Stimulated activated CD4-positive, alpha-beta T cell treated with anti-CD3 and anti-CD28 coated beads, TNF-alpha, amount 100 ng/mL, for 4 hours (primary cell): ENCODE results near the gene TRMT6.

Experiments used
- DNase-seq, 3 experiments: peaks; one replicate each; pipeline ENCODE4 v3.0.0-alpha.2; 2020; ENCODE audit warnings: low read depth in 3 of 3

TRMT6 gene

GRCh38 chr20:5950271-5951031 is at the start of gene TRMT6, which contains the start of gene MCM8:
TRMT6 (minus strand) TSS chr20:5950533; CDS start chr20:5950405, 128 bp downstream.
MCM8 (plus strand) TSS chr20:5950652; CDS start chr20:5952016, 1,364 bp downstream.
- peak; percentile 89 to 93 (median 91) for DNase-seq

- no peak for DNase-seq
These were observed 49.5 kb upstream of the TRMT6 start for GRCh38 chr20:5999783-6000182.

- peak in 1 of 3 experiments; percentile 2 for DNase-seq
These were observed 46.4 kb upstream of the TRMT6 start for GRCh38 chr20:5996765-5997164.

GRCh38 chr20:5991623-5992441 is 41.5 kb upstream of the TRMT6 start:
- DNase-seq: no peak

GRCh38 chr20:5990946-5991345 is 40.6 kb upstream of the TRMT6 start:
- DNase-seq: no peak

GRCh38 chr20:5989539-5989938 is 39.2 kb upstream of the TRMT6 start:
- DNase-seq: no peak

- DNase-seq: no peak
These were observed 37.0 kb upstream of the TRMT6 start for GRCh38 chr20:5987383-5987782.

GRCh38 chr20:5980720-5981538 is 30.6 kb upstream of the TRMT6 start:
- DNase-seq: no peak

- DNase-seq: no peak
These were observed 29.5 kb upstream of the TRMT6 start for GRCh38 chr20:5979801-5980200.

- DNase-seq: no peak
These were observed 27.6 kb upstream of the TRMT6 start for GRCh38 chr20:5977975-5978374.

GRCh38 chr20:5977223-5977622 is 26.9 kb upstream of the TRMT6 start:
- DNase-seq: no peak

- no peak for DNase-seq
These were observed 25.4 kb upstream of the TRMT6 start for GRCh38 chr20:5975778-5976177.

- no peak for DNase-seq
These were observed 24.2 kb upstream of the TRMT6 start for GRCh38 chr20:5974531-5974930.

- DNase-seq: no peak
These were observed 23.6 kb upstream of the TRMT6 start for GRCh38 chr20:5973971-5974370.

- no peak for DNase-seq
These were observed 22.8 kb upstream of the TRMT6 start for GRCh38 chr20:5973172-5973571.

- DNase-seq: no peak
These were observed 20.9 kb upstream of the TRMT6 start for GRCh38 chr20:5971203-5971602.

- DNase-seq: no peak
These were observed 20.0 kb upstream of the TRMT6 start for GRCh38 chr20:5970381-5970780.

GRCh38 chr20:5969940-5970339 is 19.6 kb upstream of the TRMT6 start:
- no peak for DNase-seq

GRCh38 chr20:5969348-5969935 is 19.1 kb upstream of the TRMT6 start:
- DNase-seq: no peak

- DNase-seq: no peak
These were observed 18.1 kb upstream of the TRMT6 start for GRCh38 chr20:5968462-5968861.

- DNase-seq: no peak
These were observed 17.1 kb upstream of the TRMT6 start for GRCh38 chr20:5967469-5967868.

- DNase-seq: no peak
These were observed 426 bp downstream of the TRMT6 start for GRCh38 chr20:5949943-5950270.
